ENCODE results near the gene LRTM1.

The LRTM1 gene

GRCh38 chr3:54876694-54877093 is 51.2 kb downstream of the LRTM1 start:
- H3K4me1 ChIP-seq (ENCODE audit: insufficient read depth, low read length): no peaks in the 10 kb centered on the region
- H3K4me3 ChIP-seq (ENCODE audit: low read length): no peak overlapping the region
- no peaks in the 10 kb centered on the region for H3K27me3 ChIP-seq (ENCODE audit: insufficient read depth, low read length)
- no peaks in the 10 kb centered on the region for H3K9me3 ChIP-seq (ENCODE audit: low read length)
- no peak overlapping the region for H2AFZ ChIP-seq (ENCODE audit: low read depth, low read length)
- no peaks in the 10 kb centered on the region for H3K36me3 ChIP-seq (ENCODE audit: insufficient read depth, low read length)

GRCh38 chr3:54875596-54876268 is 52.1 kb downstream of the LRTM1 start:
- H3K36me3 ChIP-seq (ENCODE audit: insufficient read depth, low read length): no peaks in the 10 kb centered on the region
- no peaks in the 10 kb centered on the region for H3K9me3 ChIP-seq (ENCODE audit: low read length)
- H3K27me3 ChIP-seq (ENCODE audit: insufficient read depth, low read length): no peaks in the 10 kb centered on the region
- no peak overlapping the region for H3K4me3 ChIP-seq (ENCODE audit: low read length)
- no peaks in the 10 kb centered on the region for H3K4me1 ChIP-seq (ENCODE audit: insufficient read depth, low read length)
- H2AFZ ChIP-seq (ENCODE audit: low read depth, low read length): no peak overlapping the region

- Histone ChIP-seq H3K4me1 (ENCODE audit: insufficient read depth, low read length) (no peaks in the 10 kb centered on the region), H3K36me3 (ENCODE audit: insufficient read depth, low read length) (no peaks in the 10 kb centered on the region), H3K27me3 (ENCODE audit: insufficient read depth, low read length) (no peaks in the 10 kb centered on the region), H2AFZ (ENCODE audit: low read depth, low read length) (no peak overlapping the region), H3K4me3 (ENCODE audit: low read length) (no peak overlapping the region), H3K9me3 (ENCODE audit: low read length) (no peaks in the 10 kb centered on the region)
Observed at GRCh38 chr3:54874816-54875556, 52.9 kb downstream of the LRTM1 start.

- no peaks in the 10 kb centered on the region for H3K36me3 ChIP-seq (ENCODE audit: insufficient read depth, low read length)
- H3K4me1 ChIP-seq (ENCODE audit: insufficient read depth, low read length): no peaks in the 10 kb centered on the region
- H3K4me3 ChIP-seq (ENCODE audit: low read length): no peak overlapping the region
- no peaks in the 10 kb centered on the region for H3K9me3 ChIP-seq (ENCODE audit: low read length)
- no peak overlapping the region for H2AFZ ChIP-seq (ENCODE audit: low read depth, low read length)
- no peaks in the 10 kb centered on the region for H3K27me3 ChIP-seq (ENCODE audit: insufficient read depth, low read length)
Observed at GRCh38 chr3:54873059-54874010, 54.5 kb downstream of the LRTM1 start.

- Histone ChIP-seq H3K9me3 (ENCODE audit: low read length) (no peaks in the 10 kb centered on the region), H3K4me3 (ENCODE audit: low read length) (no peak overlapping the region), H3K4me1 (ENCODE audit: insufficient read depth, low read length) (no peaks in the 10 kb centered on the region), H3K36me3 (ENCODE audit: insufficient read depth, low read length) (no peaks in the 10 kb centered on the region), H2AFZ (ENCODE audit: low read depth, low read length) (no peak overlapping the region), H3K27me3 (ENCODE audit: insufficient read depth, low read length) (no peaks in the 10 kb centered on the region)
Observed at GRCh38 chr3:54871867-54872266, 56.0 kb downstream of the LRTM1 start.

GRCh38 chr3:54870423-54870822 is 57.4 kb downstream of the LRTM1 start:
- Histone ChIP-seq H3K4me3 (ENCODE audit: low read length) (no peak overlapping the region), H3K4me1 (ENCODE audit: insufficient read depth, low read length) (peaks cover 1% of the 10 kb centered on the region), H3K36me3 (ENCODE audit: insufficient read depth, low read length) (no peaks in the 10 kb centered on the region), H3K9me3 (ENCODE audit: low read length) (no peaks in the 10 kb centered on the region), H3K27me3 (ENCODE audit: insufficient read depth, low read length) (no peaks in the 10 kb centered on the region), H2AFZ (ENCODE audit: low read depth, low read length) (no peak overlapping the region)

Data from neuron (in vitro differentiated cells).